Inflammatory macrophage (primary cell): ENCODE results near the gene AAK1.
"Not testable (repeated sequence)": the region's sequence is repeated elsewhere in the genome, so short reads cannot be mapped to it uniquely, and the experiment has no call there.

Experiments
- DNase-seq, 2 donors: peaks; one replicate each; pipeline ENCODE4 v3.0.0-alpha.2; 2020 to 2022

The AAK1 gene

DNA sequence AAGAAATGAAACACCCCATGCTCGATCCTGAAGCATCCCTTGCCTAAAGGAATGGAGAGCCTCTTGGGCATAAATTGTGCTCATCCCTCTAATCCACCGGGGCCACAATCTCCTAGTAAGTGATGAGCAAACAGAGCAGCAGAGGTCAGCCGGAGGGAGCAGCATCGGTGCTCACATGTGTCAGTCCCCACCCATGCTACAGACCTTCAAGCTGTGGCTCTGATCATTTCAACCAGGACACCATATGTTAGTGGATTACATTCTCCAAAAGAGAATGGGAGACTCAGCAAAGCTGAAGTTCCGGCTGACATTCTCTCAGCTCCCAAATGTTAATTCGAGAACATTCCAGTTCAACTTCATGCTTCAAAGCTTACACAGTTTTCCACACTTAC, 75.6 kb downstream of the AAK1 start:
- no peak for DNase-seq

- no peak for DNase-seq
Measured at GRCh38 chr2:69567157-69567908, 76.2 kb downstream of the AAK1 start.

GRCh38 chr2:69566669-69567068, 76.9 kb downstream of the AAK1 start:
- no peak for DNase-seq

GRCh38 chr2:69565431-69565839, 78.1 kb downstream of the AAK1 start:
- DNase-seq: peak; percentile 63 to 73

- no peak for DNase-seq
Measured at GRCh38 chr2:69564604-69565003, 78.9 kb downstream of the AAK1 start.

GRCh38 chr2:69563021-69563420, 80.5 kb downstream of the AAK1 start:
- DNase-seq: no peak

DNA sequence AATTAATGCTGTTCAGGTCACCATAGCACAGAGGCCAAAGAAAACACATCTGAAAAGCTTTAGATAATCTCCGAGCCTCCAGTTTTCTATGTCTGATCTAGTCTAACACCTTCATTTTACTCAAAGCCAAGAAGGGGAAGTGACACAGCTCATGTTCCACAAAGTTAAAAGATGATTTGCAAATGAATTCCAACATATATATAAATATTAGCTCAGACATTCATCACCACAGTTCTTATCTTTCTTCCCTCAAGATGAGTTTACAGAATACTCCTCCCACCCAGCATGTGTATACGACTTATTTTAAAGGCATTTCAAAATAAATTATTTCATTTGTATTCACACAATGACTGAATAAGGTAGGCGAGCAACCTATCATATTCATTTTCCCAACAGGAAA, 82.4 kb downstream of the AAK1 start:
- DNase-seq: no peak

DNA sequence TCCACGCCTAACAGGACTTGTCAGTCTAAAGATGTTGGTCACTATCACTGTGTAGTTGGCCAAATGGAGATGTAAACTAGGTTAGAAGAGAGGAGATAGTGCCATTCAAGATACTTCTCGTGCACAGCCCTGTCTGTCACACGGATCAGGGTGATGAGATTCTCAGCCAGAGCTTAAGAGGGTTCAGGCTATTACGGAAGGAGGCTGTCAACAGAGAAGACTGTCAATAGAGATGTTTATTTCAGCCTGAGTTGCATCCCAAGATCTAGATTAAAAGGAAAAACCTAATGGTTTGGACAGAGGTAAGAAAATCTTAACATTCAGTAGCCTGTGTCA, 83.4 kb downstream of the AAK1 start:
- no peak for DNase-seq

DNA sequence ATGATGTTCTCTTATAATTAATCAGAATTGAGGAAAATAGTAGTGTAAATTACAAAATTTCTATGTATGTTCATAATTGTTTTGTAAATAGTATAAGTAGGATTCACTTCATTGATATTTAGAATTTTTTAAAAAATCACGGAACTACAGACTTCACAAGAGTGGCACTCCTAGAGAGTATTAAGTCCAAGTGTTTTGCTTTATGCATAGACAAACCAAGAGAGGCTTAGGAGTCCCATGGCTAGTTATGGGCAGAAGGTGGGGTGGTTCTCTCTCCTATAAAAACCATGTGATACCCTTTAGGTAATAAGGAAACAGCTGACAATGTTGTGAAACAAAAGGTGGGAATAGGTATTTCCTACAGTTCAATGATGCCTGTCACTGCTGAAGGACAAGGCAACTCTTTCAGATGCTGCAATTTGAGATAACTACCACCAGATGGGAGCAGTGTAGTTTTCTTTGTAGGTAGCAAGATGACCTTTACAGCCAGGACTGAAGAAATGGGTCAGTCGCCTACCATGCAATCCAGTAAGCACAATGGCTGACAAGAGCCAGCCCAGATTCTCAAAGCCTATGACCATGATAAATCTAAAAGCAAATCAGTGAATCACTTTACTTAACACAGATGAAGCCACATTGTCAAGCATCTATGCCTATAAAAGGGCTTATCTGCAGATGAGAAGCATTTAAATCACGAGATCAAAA, 83.9 kb downstream of the AAK1 start:
- DNase-seq: peak; percentile 65 to 72

GRCh38 chr2:69556008-69556407, 87.5 kb downstream of the AAK1 start:
- no peak for DNase-seq

DNA sequence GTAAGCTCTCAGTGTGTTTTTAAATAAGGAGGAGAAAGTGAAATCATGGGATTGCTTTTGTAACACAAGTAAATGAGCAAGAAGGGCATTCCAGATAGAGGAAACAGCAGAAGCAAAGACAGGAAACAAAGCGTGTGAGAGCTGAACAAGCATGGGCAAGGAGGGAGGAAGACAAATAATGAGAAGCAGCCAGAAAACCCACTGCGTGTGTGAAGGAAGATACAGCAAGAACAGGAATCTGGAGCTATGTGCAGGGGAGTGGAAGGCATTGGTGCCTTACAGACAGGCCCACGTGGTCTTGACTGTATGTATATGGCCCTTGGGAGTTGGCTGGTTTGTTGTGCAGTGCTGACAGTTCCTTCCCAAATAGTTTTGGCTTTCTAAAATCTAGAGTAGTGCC, 88.6 kb downstream of the AAK1 start:
- DNase-seq: peak; percentile 91

DNA sequence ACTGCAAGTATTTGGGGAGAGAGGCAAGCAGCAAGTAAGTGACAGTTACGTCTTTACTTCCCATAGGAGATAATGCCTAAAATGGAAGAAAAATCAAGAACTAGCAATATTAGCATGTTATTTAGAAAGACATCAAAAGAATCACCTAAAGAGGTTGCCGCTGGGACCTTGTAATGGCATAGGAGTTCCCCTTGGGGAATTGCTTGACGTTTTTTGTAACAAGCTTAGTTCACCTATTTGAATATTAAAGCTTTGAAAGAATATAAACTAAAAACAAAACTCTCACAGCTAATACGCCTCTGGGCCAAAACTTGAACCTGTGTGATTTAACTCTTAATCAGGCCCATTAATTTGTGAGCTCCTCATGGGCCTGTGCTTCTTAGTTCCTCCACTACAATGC, 89.0 kb downstream of the AAK1 start:
- DNase-seq: no peak

- no peak for DNase-seq
Measured at GRCh38 chr2:69553991-69554390, 89.5 kb downstream of the AAK1 start.

DNA sequence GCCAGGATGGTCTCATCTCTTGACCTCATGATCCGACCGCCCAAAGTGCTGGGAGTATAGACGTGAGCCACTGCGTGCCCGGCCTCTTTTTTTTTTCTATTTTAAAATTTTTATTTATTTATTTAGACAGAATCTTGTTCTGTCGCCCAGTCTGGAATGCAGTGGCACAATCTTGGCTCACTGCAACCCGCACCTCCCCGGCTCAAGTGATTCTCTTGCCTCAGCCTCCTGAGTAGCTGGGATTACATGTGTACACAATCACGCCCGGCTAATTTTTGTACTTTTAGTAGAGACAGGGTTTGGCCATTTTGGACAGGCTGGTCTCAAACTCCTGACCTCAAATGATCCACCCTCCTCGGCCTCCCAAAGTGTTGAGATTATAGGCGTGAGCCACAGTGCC, 93.0 kb downstream of the AAK1 start:
- DNase-seq: not testable (repeated sequence)

- DNase-seq: no peak
Measured at GRCh38 chr2:69549421-69549820, 94.1 kb downstream of the AAK1 start.

GRCh38 chr2:69547984-69548715, 95.4 kb downstream of the AAK1 start:
- no peak for DNase-seq

GRCh38 chr2:69546646-69547045, 96.9 kb downstream of the AAK1 start:
- DNase-seq: no peak

- DNase-seq: no peak
Measured at GRCh38 chr2:69545477-69545932, 98.0 kb downstream of the AAK1 start.

- no peak for DNase-seq
Measured at GRCh38 chr2:69544951-69545350, 98.6 kb downstream of the AAK1 start.

- DNase-seq: no peak
Measured at GRCh38 chr2:69539549-69539908, 104.0 kb downstream of the AAK1 start.

GRCh38 chr2:69538872-69539548, 104.5 kb downstream of the AAK1 start:
- DNase-seq: peak; percentile 17 to 37

DNA sequence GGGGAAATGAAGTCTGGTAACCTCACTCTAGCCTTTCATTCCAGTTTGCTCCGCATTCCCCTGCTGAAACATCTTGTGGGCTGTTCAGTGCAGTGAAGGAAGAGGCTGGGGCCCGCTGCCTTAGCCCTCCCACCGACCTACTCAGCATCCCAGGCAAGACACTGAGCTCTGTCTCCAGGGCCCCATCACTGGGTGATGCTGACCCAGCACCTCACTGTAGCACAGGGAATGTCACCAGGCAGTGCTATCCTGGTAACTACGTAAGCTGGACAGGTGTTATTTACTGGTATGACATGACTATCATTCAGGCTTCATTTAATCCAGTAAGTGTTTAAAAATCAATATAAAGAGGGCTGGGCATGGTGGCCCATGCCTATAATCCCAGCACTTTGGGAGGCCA, 105.3 kb downstream of the AAK1 start:
- DNase-seq: no peak

DNA sequence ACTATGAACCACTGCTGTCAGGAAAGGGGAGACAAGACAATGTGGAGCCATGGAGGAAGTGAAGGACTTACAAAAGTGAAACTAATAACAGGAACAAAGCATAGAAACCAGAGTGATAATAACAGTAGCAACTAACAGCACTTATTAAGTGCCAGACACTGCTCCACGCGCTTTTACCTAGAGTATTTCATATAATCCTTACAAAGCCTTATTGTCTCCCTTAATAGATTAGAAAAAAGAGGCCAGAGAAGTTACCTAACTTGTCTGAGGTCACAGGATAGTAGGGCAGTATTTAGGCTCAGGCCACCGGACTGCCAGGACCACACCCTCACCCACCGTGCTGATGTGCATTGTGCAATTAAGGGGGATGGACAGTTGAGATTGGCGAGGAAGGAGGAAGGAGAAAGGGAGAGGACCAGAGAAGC, 107.7 kb downstream of the AAK1 start:
- DNase-seq: peak; percentile 19 to 73
